Measurements from ENCODE around the gene OPTN. TPM values are rescaled to one million over a fixed set of nuclear protein-coding genes. Genes with fewer than 3 reads are reported as not detected.

Gene OPTN
- total RNA-seq, 2 donors from 2014 or later, result 90.5 to 119 TPM

DNA sequence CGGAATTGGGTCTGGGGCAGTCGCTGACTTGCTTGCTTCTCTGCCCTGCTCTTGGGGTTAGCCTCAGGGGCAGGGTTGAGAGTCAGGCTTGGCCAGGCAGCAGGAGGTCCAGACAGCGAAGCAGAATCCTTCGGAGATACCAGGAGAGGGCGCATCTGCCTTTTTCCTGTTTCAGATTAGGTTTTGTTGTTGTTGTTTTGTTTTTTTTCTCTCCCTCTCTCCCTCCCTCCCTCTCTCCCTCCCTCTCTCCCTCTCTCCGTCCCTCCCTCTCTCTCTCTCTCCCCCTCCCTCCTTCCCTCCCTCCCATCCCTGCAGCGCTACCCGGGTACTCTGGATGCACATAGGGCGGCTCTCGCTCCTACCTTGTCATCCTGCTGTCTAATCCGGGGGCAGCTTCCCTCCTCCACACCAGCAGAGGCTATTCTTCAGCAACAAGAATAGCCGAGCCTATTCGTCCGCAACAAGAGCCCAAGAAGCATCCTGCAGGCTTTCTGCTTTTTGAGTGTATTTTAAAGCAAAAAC lies 758 bp upstream of the OPTN start:
- Mint-ChIP-seq H3K4me1 (peaks cover 30% of the 10 kb centered on the region), H3K4me3 (peak overlapping the region; percentile 94), H3K9me3 (no peaks in the 10 kb centered on the region), H3K27ac (peak overlapping the region; percentile 90), H3K27me3 (no peaks in the 10 kb centered on the region), H3K36me3 (ENCODE audit: low read depth) (peaks cover 26% of the 10 kb centered on the region)
- ATAC-seq (replicated peaks), result peak; percentile 46

DNA sequence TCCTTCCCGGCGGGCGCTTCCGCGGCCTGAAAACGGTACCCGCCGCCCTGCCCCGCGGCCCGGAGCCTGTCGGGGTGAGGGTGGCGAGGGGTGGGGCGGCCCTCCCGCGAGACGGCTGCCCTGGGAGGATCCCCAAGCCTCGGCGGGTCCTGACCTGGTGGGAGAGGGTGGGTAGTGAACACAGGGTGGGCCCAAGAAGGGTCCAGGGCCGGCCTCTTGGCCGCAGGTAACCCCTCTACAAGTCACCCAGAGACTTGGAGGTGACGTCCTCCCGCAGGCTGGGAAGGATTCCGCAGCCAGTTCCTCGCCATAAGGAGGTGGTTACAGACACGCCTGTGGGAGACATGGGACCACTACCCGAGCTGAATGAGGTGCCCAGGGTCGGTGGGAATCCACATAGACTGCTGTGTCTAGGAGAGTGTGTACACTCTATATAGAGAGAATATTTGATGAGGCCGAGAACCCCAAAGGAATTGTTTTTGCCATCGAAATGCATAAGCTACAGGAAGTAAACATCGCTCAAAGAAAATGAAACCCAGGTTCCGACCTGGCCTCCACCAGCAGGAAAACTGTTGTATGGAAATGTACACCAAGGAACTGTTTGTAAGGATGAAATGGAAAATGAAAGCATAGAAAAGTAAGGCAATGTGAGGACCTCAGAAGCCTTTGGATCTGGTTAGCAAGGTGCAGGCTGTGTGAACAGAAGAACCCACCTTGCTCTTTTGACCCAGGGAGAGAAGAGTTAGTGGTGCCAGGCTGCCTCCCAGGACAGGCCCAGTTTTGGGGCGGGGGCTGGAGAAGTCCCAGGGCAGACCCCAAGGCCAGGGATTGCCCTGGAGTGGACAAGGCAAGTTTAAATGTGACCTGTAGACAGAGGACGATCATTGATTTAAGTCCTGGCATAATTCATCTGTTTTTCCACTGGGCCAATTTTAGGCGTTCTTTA lies 659 bp downstream of the OPTN start:
- peak overlapping the region; percentile 95 for H3K27ac Mint-ChIP-seq
- H3K4me3 Mint-ChIP-seq, result peak overlapping the region; percentile 94
- H3K36me3 Mint-ChIP-seq (ENCODE audit: low read depth), result peaks cover 39% of the 10 kb centered on the region
- H3K4me1 Mint-ChIP-seq, result peaks cover 34% of the 10 kb centered on the region
- H3K27me3 Mint-ChIP-seq, result no peaks in the 10 kb centered on the region
- no peaks in the 10 kb centered on the region for H3K9me3 Mint-ChIP-seq
- peak; percentile 35 for ATAC-seq (replicated peaks)

DNA sequence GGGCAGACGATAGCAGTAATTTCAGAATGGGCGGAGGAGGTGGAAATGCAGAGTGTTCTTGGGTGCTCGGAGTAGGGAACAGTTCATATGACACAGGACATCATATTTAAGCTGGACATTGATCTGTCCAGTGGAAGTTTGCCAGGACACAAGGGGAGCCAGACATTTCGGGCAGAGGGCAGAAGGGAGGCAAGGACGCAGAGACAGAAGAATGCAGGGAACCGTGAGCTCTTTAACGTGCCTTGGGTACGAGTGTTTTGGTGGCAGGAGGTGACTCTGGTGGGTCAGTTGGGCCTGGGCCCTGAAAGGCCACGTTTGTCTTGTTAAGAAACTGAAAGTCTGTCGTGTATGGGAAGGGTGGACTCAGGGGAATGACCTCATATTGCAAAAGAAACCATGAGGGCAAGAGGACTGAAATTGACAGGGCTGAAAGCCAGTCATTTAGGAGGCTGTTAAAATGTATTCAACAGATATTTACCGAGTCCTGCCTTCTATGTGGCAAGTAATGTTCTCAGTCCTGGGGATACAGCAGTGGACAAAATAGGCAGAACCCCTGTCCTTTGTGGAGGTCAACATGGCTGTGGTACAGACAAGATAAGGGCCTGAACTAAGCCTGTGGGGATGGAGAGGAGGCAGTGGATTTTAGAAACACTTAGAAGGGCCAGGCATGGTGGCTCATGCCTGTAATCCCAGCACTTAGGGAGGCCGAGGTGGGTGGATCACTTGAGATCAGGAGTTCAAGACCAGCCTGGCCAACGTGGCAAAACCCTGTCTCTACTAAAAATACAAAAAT lies 2.2 kb downstream of the OPTN start:
- no peaks in the 10 kb centered on the region for H3K27me3 Mint-ChIP-seq
- H3K4me1 Mint-ChIP-seq, result peaks cover 42% of the 10 kb centered on the region
- no peaks in the 10 kb centered on the region for H3K9me3 Mint-ChIP-seq
- no peak for ATAC-seq (replicated peaks)
- H3K4me3 Mint-ChIP-seq, result peak overlapping the region; percentile 94
- peaks cover 53% of the 10 kb centered on the region for H3K36me3 Mint-ChIP-seq (ENCODE audit: low read depth)
- peak overlapping the region; percentile 55 for H3K27ac Mint-ChIP-seq

DNA sequence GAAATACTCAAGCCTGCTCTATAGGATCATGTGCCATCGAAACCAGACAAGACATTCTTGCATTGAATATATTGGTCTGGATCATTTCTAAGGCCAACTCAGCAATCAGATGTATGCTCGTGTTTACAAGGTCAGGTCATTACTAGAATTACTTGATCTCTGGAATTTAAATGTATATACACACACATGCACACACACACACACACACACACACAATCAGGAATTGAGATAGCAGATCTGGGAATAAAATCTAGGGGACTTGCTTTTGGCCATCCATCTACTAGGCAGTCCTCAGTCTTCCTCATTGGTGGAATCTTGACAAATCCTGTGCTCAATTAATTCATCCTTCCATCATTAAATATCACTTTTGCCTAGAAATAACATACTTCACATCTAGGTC lies 3.6 kb downstream of the OPTN start:
- Mint-ChIP-seq H3K9me3 (no peaks in the 10 kb centered on the region), H3K27ac (no peak overlapping the region), H3K4me3 (peak overlapping the region; percentile 34), H3K36me3 (ENCODE audit: low read depth) (peaks cover 64% of the 10 kb centered on the region), H3K27me3 (no peaks in the 10 kb centered on the region), H3K4me1 (peaks cover 52% of the 10 kb centered on the region)
- ATAC-seq (replicated peaks), result no peak

DNA sequence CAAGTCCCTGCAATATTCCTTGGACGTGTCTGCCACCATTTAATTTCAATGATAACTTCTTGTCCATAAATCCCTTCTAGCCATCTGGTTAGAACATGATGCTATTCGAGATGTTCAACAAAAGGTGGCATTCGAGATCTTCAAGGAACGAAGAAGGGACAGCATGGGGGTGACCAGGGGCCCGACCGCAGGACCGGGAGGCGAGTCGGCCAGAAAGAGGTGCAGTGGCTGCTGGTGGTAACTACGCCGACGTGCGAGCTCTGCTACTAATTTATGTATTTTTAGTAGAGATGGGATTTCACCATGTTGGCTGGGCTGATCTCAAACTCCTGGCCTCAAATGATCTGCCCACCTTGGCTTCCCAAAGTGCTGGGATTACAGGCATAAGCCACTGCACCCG lies 4.7 kb downstream of the OPTN start:
- H3K27ac Mint-ChIP-seq, result peak overlapping the region; percentile 66
- peaks cover 75% of the 10 kb centered on the region for H3K36me3 Mint-ChIP-seq (ENCODE audit: low read depth)
- H3K9me3 Mint-ChIP-seq, result no peaks in the 10 kb centered on the region
- peaks cover 52% of the 10 kb centered on the region for H3K4me1 Mint-ChIP-seq
- H3K4me3 Mint-ChIP-seq, result peak overlapping the region; percentile 66
- no peaks in the 10 kb centered on the region for H3K27me3 Mint-ChIP-seq
- ATAC-seq (replicated peaks), result no peak

DNA sequence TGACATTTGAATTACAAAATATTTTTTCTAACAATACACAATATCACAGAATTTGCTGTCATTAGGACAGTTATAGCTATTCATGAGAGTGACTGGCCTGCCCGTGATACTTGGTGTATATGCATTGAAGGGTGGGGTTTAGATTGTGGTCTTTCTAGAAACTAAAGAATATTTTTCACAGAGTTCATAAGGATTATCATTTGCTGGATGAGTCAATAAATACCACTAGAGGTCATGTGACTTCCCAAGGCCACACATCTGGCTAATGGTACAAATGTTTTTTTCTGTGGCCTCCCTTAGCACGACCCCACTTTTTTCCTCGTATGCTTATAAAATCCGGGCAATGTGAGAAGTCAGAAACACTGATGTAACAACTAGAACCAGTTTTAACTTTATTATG lies 5.2 kb downstream of the OPTN start:
- peak overlapping the region; percentile 66 for H3K27ac Mint-ChIP-seq
- peaks cover 55% of the 10 kb centered on the region for H3K4me1 Mint-ChIP-seq
- H3K4me3 Mint-ChIP-seq, result peak overlapping the region; percentile 66
- peaks cover 80% of the 10 kb centered on the region for H3K36me3 Mint-ChIP-seq (ENCODE audit: low read depth)
- H3K9me3 Mint-ChIP-seq, result no peaks in the 10 kb centered on the region
- peak; percentile 37 for ATAC-seq (replicated peaks)
- no peaks in the 10 kb centered on the region for H3K27me3 Mint-ChIP-seq

DNA sequence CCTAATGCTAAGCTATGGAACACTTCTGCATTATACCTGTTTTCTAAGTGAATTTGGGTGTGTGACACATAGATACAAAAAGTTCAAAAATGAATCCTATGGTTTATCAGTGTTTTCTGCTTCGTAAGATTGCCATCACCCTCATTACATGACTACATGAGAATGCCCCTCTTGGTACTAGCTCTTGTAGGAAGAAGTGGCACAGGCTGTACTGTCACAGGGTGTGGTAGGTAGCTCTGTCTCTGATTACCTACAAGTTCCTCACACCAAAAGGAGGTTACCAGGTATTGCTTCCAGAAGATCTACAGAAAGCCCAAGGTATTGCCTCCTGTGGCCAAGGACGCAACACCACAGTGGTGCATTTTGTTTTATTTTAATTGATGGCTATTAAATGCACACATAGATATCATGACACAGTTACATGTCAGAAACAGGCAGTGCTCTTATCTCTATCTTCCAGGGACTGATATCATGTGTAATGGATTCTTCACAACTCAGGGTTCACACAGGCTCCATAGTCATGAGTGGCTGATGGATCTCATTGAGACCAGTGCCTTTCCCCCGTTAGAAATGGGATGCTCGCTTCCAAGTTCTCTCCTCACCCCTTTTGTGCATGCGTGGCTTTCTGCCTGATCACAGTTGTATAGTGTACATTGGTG lies 6.6 kb downstream of the OPTN start:
- ATAC-seq (replicated peaks), result peak; percentile 42
- Mint-ChIP-seq H3K27ac (peak overlapping the region; percentile 66), H3K36me3 (ENCODE audit: low read depth) (peaks cover 86% of the 10 kb centered on the region), H3K4me3 (peak overlapping the region; percentile 66), H3K9me3 (no peaks in the 10 kb centered on the region), H3K27me3 (no peaks in the 10 kb centered on the region), H3K4me1 (peaks cover 58% of the 10 kb centered on the region)

DNA sequence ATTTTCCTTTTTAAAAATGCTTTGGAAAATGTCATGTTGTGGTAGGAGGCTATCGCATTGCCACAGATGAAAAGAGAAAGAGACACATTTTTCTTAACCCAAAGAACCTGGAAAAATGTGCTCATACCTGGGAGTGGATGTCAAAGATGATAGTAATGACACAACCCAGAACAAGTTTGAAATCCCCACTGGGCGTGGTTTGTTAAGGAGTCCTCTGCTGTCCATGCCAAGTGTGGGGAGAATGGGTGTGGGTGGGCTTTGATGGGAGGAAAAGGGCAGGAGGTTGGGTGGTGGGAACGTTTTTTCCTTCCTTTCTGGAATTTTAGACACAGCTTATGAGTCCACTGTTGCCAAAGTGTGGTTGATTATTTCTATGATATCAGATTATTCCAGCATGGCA lies 10.9 kb downstream of the OPTN start:
- ATAC-seq (replicated peaks), result peak; percentile 51

DNA sequence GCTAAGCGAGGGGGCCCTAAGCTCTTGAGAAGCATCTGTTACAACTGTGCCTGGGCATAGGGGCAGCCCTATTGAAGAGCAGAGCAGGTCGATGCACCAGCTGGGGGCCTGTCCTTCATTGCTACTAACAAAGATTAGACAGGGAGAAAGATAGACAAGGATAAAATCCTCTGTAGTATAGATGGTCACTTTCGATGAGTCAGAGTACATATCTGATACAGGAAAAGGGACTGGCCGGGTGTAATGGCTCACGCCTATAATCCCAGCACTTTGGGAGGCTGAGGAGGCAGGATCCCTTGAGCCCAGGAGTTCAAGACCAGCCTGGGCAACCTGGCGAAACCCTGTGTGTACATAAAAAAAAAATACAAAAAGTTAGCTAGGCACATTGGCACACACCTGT lies 13.6 kb downstream of the OPTN start:
- no peaks in the 10 kb centered on the region for H3K27me3 Mint-ChIP-seq
- H3K27ac Mint-ChIP-seq, result no peak overlapping the region
- no peaks in the 10 kb centered on the region for H3K9me3 Mint-ChIP-seq
- peaks cover 93% of the 10 kb centered on the region for H3K36me3 Mint-ChIP-seq (ENCODE audit: low read depth)
- H3K4me3 Mint-ChIP-seq, result no peak overlapping the region
- no peak for ATAC-seq (replicated peaks)
- H3K4me1 Mint-ChIP-seq, result peaks cover 25% of the 10 kb centered on the region

More for the DNA sequence above, 10.9 kb downstream of the OPTN start:
- Mint-ChIP-seq H3K4me3 (peak overlapping the region; percentile 46), H3K27ac (peak overlapping the region; percentile 57), H3K36me3 (ENCODE audit: low read depth) (peaks cover 88% of the 10 kb centered on the region), H3K27me3 (no peaks in the 10 kb centered on the region), H3K9me3 (no peaks in the 10 kb centered on the region), H3K4me1 (peaks cover 37% of the 10 kb centered on the region)

DNA sequence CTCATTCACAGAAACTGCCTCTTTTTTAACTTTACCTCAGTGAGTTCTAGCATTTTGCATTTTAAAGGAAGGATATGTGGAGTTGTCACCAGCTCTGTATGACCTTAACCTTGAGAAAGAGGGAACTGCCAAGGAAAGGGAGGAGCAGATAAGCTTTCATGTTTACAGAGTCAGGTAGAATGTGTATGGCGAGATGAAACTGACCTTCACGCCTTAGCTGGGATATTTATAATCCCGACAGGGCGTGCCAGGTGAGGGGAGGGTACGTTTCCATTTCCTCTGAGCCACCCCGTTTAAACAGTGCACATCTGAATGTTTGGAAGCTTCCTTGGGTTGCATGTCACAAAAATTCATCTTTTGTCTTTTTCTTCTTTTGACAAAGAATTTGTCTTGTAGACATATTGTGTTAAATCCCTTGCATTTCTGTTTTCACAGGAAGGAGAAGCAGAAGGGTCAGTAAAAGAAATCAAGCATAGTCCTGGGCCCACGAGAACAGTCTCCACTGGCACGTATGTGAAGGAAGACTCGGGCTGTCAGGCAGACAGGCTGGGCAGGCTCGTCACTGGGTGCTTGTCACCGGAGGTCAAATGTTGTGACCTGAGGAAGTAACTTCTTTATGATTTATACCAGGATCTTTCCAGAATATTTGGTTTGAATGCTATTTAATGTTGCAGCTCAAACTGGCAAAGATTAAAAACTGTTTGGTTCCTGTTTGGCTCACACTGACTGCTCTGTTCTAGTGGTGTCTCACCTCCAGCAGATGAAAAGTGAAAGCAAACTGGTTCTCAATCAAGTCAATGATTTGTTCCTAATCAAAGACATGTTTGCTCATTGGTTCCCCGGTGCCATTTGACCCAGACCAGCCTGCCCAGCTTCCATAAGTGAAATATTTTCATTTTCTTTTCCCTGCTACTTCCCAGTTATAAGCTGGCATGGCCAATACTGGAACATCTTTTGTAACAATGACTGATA lies 16.2 kb downstream of the OPTN start:
- peaks cover 93% of the 10 kb centered on the region for H3K36me3 Mint-ChIP-seq (ENCODE audit: low read depth)
- ATAC-seq (replicated peaks), result peak; percentile 74
- H3K4me3 Mint-ChIP-seq, result peak overlapping the region; percentile 77
- peaks cover 13% of the 10 kb centered on the region for H3K4me1 Mint-ChIP-seq
- peak overlapping the region; percentile 76 for H3K27ac Mint-ChIP-seq
- H3K9me3 Mint-ChIP-seq, result no peaks in the 10 kb centered on the region
- no peaks in the 10 kb centered on the region for H3K27me3 Mint-ChIP-seq

DNA sequence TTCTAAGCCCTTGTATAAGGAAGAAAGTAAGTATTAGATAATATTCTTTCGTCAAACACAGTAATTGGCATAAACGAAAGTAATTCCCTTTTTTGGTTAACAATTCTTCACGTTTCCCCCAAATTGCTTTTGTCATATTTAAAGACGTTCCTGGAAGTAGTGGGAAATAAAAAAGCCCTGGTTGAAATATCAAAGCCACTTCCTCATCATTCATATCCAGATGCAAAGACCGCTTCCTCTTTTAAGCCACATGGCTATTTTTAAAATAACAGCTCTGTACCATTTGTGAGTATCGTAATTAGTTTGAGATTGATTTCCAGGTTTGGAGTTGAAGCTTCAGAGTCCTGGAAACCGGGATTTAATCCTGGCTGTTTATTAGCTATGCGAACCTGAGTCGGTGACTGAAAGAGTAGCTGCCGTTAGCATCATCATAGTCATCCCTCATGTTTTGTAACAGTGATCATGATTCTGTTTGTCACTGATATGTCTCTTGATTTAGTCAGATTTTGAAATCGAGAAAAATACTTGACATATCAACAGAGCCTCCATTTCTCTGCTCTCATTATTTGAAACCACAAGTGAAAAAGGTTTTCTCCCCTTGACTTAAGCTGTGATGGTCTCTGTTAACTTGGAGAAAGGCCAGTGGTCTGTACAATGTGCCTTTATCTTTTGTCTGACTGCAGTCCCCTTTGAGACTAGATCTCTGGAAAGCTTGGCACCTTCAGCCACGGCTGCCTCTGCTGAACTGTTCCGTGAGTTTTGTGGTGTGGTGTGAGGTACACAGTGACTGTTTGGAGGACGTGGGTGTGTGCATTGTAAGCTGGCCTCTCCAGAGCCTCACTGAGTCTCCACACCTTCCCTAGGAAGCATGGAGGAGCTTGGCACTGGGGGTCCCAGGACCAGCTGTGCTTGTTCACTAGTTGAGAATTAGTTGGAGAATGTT lies 18.1 kb downstream of the OPTN start:
- Mint-ChIP-seq H3K4me1 (peaks cover 13% of the 10 kb centered on the region), H3K4me3 (no peak overlapping the region), H3K36me3 (ENCODE audit: low read depth) (peaks cover 93% of the 10 kb centered on the region), H3K9me3 (no peaks in the 10 kb centered on the region), H3K27ac (peak overlapping the region; percentile 28), H3K27me3 (no peaks in the 10 kb centered on the region)
- peak; percentile 62 for ATAC-seq (replicated peaks)

DNA sequence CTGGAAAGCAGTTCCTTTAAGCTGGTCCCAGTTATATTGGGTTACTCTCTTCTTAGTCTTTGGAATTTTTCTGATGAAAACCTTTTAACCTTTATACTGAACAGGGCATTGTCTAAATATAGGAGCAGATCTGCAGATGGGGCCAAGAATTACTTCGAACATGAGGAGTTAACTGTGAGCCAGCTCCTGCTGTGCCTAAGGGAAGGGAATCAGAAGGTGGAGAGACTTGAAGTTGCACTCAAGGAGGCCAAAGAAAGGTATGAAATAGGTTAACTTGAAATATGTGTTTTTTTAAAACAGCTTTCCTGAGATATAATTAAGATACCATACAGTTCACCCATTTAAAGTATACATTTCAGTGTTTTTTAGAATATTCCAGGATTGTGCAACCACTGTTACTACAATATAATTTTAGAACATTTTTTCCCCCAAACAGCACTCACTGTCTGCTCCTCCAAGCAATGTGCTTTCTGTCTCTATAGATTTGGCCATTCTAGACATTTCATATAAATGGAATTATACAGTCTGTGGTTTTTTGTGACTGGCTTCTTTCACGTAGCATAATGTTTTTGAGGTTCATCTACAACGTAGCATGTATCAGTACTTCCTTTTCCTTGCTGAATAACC lies 18.9 kb downstream of the OPTN start:
- Mint-ChIP-seq H3K9me3 (no peaks in the 10 kb centered on the region), H3K4me3 (no peak overlapping the region), H3K4me1 (peaks cover 13% of the 10 kb centered on the region), H3K27me3 (no peaks in the 10 kb centered on the region), H3K27ac (peak overlapping the region; percentile 28), H3K36me3 (ENCODE audit: low read depth) (peaks cover 93% of the 10 kb centered on the region)
- no peak for ATAC-seq (replicated peaks)

Data from activated T-helper 17 cell treated with anti-CD3 and anti-CD28 coated beads, Interleukin-2, amount 50 U/mL, for 72 hours (primary cell).